HEK293 (cell line): ENCODE measurements around the gene RACK1.

Experiments
- EGR2 ChIP-seq: fragments of 450-650 bp; formaldehyde crosslinking; IDR thresholded peaks from 2 replicates; pipeline ENCODE4 v1.5.1; 2016; ENCODE audit warnings: low read depth, missing biosample characterization, missing genetic modification characterization
- GLIS2 ChIP-seq: fragments of 450-650 bp; formaldehyde crosslinking; IDR thresholded peaks from 2 replicates; pipeline ENCODE4 v1.5.1; 2016; ENCODE audit warnings: missing biosample characterization, missing genetic modification characterization
- OVOL3 ChIP-seq: fragments of 450-650 bp; formaldehyde crosslinking; IDR thresholded peaks from 2 replicates; pipeline ENCODE4 v1.5.1; 2016; ENCODE audit warnings: missing biosample characterization, missing genetic modification characterization
- PRDM10 ChIP-seq: fragments of 450-650 bp; formaldehyde crosslinking; IDR thresholded peaks from 2 replicates; pipeline ENCODE4 v1.5.1; 2016; ENCODE audit warnings: missing biosample characterization, missing genetic modification characterization
- ZBTB17 ChIP-seq: fragments of 450-650 bp; formaldehyde crosslinking; IDR thresholded peaks from 2 replicates; pipeline ENCODE4 v1.5.1; 2016; ENCODE audit warnings: missing biosample characterization, missing genetic modification characterization
- ZBTB48 ChIP-seq: fragments of 450-650 bp; formaldehyde crosslinking; IDR thresholded peaks from 2 replicates; pipeline ENCODE4 v1.5.1; 2016; ENCODE audit warnings: missing biosample characterization, missing genetic modification characterization
- ZNF10 ChIP-seq: fragments of 450-650 bp; formaldehyde crosslinking; IDR thresholded peaks from 2 replicates; pipeline ENCODE4 v1.5.1; 2017; ENCODE audit warnings: missing biosample characterization, missing genetic modification characterization
- ZNF214 ChIP-seq: fragments of 450-650 bp; formaldehyde crosslinking; IDR thresholded peaks from 2 replicates; pipeline ENCODE4 v1.5.1; 2017; ENCODE audit warnings: missing biosample characterization, mild to moderate bottlenecking, missing genetic modification characterization, borderline replicate concordance
- ZNF223 ChIP-seq: fragments of 450-650 bp; formaldehyde crosslinking; IDR thresholded peaks from 2 replicates; pipeline ENCODE4 v1.5.1; 2016; ENCODE audit warnings: missing biosample characterization, missing genetic modification characterization
- ZNF239 ChIP-seq: fragments of 450-650 bp; formaldehyde crosslinking; IDR thresholded peaks from 2 replicates; pipeline ENCODE4 v1.5.1; 2016; ENCODE audit warnings: missing biosample characterization, missing genetic modification characterization
- ZNF341 ChIP-seq: fragments of 450-650 bp; formaldehyde crosslinking; IDR thresholded peaks from 2 replicates; pipeline ENCODE4; 2016; ENCODE audit warnings: low read depth, missing biosample characterization, missing genetic modification characterization
- ZNF514 ChIP-seq: fragments of 450-650 bp; formaldehyde crosslinking; IDR thresholded peaks from 2 replicates; pipeline ENCODE4 v1.5.1; 2016; ENCODE audit warnings: missing biosample characterization, missing genetic modification characterization
- ZNF580 ChIP-seq: fragments of 450-650 bp; formaldehyde crosslinking; IDR thresholded peaks from 2 replicates; pipeline ENCODE4 v1.5.1; 2016; ENCODE audit warnings: missing biosample characterization, missing genetic modification characterization
- ZNF639 ChIP-seq: fragments of 450-650 bp; formaldehyde crosslinking; IDR thresholded peaks from 2 replicates; pipeline ENCODE4 v1.5.1; 2016; ENCODE audit warnings: missing biosample characterization, missing genetic modification characterization
- ZNF660 ChIP-seq: fragments of 450-650 bp; IDR thresholded peaks from 2 replicates; pipeline ENCODE4 v1.5.1; 2018; ENCODE audit warnings: missing biosample characterization, mild to moderate bottlenecking, missing genetic modification characterization
- ZNF776 ChIP-seq: fragments of 450-650 bp; formaldehyde crosslinking; IDR thresholded peaks from 2 replicates; pipeline ENCODE4 v1.5.0; 2017; ENCODE audit warnings: missing biosample characterization, missing genetic modification characterization, borderline replicate concordance
- ZNF777 ChIP-seq: fragments of 450-650 bp; formaldehyde crosslinking; IDR thresholded peaks from 2 replicates; pipeline ENCODE4 v1.5.1; 2017; ENCODE audit warnings: missing biosample characterization, missing genetic modification characterization, borderline replicate concordance
- ZNF792 ChIP-seq: fragments of 450-650 bp; formaldehyde crosslinking; IDR thresholded peaks from 2 replicates; pipeline ENCODE4 v1.5.1; 2016; ENCODE audit warnings: missing biosample characterization, missing genetic modification characterization
- ZNF843 ChIP-seq: fragments of 450-650 bp; formaldehyde crosslinking; IDR thresholded peaks from 2 replicates; pipeline ENCODE4 v1.5.1; 2016; ENCODE audit warnings: missing biosample characterization, missing genetic modification characterization
- ZSCAN23 ChIP-seq: fragments of 450-650 bp; formaldehyde crosslinking; IDR thresholded peaks from 2 replicates; pipeline ENCODE4 v1.5.1; 2016; ENCODE audit warnings: missing biosample characterization, missing genetic modification characterization
- ZSCAN4 ChIP-seq: fragments of 450-650 bp; formaldehyde crosslinking; IDR thresholded peaks from 2 replicates; pipeline ENCODE4 v1.5.1; 2017; ENCODE audit warnings: missing biosample characterization, missing genetic modification characterization
- ZXDB ChIP-seq: fragments of 450-650 bp; formaldehyde crosslinking; IDR thresholded peaks from 2 replicates; pipeline ENCODE4 v1.5.1; 2016; ENCODE audit warnings: missing biosample characterization, missing genetic modification characterization
- TF ChIP-seq, protein P1 (sequence below): fragments of 450-650 bp; formaldehyde crosslinking; IDR thresholded peaks from 2 replicates; pipeline ENCODE4 v1.5.1; 2017; ENCODE audit warnings: missing biosample characterization, missing genetic modification characterization
- TF ChIP-seq, protein P2 (sequence below): fragments of 450-650 bp; formaldehyde crosslinking; IDR thresholded peaks from 2 replicates; pipeline ENCODE4 v1.5.1; 2016; ENCODE audit warnings: missing biosample characterization, missing genetic modification characterization
- TF ChIP-seq, protein P3 (sequence below): fragments of 450-650 bp; formaldehyde crosslinking; optimal IDR thresholded peaks from 2 replicates; pipeline ENCODE3; 2016; ENCODE audit warnings: missing biosample characterization, mild to moderate bottlenecking, missing genetic modification characterization
- TF ChIP-seq, protein P4 (sequence below): fragments of 450-650 bp; formaldehyde crosslinking; IDR thresholded peaks from 2 replicates; pipeline ENCODE4 v1.5.1; 2016; ENCODE audit warnings: missing biosample characterization, missing genetic modification characterization

Gene RACK1

GRCh38 chr5:181204113-181204825 lies 39.4 kb downstream of the RACK1 start (continued):
- TF ChIP-seq ZSCAN23 (tag by site-specific recombination) (0 out of 2 replicates have a peak, but pooled peaks have one; percentile 29), OVOL3 (tag by site-specific recombination) (no peak), ZNF223 (tag by site-specific recombination) (no peak), ZNF776 (no peak), ZNF214 (tag by site-specific recombination) (no peak), ZBTB48 (tag by site-specific recombination) (no peak), ZNF660 (tag by site-specific recombination) (peak; percentile 3; the same call in 1 of the 2 replicates), GLIS2 (tag by site-specific recombination) (peak; percentile 72), ZNF639 (0 out of 2 replicates have a peak, but pooled peaks have one; percentile 34), ZSCAN4 (tag by site-specific recombination) (no peak), ZNF10 (tag by site-specific recombination) (no peak), ZNF792 (no peak), PRDM10 (tag by site-specific recombination) (peak; percentile 42; the same call in 1 of the 2 replicates), ZNF239 (tag by site-specific recombination) (no peak), ZXDB (tag by site-specific recombination) (0 out of 2 replicates have a peak, but pooled peaks have one; percentile 75), ZBTB17 (tag by site-specific recombination) (peak; percentile 81), ZNF843 (no peak), ZNF514 (tag by site-specific recombination) (no peak), ZNF341 (tag by site-specific recombination) (peak; percentile 98), ZNF580 (tag by site-specific recombination) (no peak), EGR2 (no peak), ZNF777 (peak; percentile 47; the same call in 1 of the 2 replicates)
- TF ChIP-seq, protein P1, sequence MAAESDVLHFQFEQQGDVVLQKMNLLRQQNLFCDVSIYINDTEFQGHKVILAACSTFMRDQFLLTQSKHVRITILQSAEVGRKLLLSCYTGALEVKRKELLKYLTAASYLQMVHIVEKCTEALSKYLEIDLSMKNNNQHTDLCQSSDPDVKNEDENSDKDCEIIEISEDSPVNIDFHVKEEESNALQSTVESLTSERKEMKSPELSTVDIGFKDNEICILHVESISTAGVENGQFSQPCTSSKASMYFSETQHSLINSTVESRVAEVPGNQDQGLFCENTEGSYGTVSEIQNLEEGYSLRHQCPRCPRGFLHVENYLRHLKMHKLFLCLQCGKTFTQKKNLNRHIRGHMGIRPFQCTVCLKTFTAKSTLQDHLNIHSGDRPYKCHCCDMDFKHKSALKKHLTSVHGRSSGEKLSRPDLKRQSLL (tag by site-specific recombination) = peak; percentile 44; the same call in 1 of the 2 replicates
- TF ChIP-seq, protein P2, sequence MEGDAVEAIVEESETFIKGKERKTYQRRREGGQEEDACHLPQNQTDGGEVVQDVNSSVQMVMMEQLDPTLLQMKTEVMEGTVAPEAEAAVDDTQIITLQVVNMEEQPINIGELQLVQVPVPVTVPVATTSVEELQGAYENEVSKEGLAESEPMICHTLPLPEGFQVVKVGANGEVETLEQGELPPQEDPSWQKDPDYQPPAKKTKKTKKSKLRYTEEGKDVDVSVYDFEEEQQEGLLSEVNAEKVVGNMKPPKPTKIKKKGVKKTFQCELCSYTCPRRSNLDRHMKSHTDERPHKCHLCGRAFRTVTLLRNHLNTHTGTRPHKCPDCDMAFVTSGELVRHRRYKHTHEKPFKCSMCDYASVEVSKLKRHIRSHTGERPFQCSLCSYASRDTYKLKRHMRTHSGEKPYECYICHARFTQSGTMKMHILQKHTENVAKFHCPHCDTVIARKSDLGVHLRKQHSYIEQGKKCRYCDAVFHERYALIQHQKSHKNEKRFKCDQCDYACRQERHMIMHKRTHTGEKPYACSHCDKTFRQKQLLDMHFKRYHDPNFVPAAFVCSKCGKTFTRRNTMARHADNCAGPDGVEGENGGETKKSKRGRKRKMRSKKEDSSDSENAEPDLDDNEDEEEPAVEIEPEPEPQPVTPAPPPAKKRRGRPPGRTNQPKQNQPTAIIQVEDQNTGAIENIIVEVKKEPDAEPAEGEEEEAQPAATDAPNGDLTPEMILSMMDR (tag by site-specific recombination) = peak; percentile 55
- TF ChIP-seq, protein P3, sequence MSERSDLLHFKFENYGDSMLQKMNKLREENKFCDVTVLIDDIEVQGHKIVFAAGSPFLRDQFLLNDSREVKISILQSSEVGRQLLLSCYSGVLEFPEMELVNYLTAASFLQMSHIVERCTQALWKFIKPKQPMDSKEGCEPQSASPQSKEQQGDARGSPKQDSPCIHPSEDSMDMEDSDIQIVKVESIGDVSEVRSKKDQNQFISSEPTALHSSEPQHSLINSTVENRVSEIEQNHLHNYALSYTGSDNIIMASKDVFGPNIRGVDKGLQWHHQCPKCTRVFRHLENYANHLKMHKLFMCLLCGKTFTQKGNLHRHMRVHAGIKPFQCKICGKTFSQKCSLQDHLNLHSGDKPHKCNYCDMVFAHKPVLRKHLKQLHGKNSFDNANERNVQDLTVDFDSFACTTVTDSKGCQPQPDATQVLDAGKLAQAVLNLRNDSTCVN (tag by site-specific recombination) = peak; percentile 78
- TF ChIP-seq, protein P4, sequence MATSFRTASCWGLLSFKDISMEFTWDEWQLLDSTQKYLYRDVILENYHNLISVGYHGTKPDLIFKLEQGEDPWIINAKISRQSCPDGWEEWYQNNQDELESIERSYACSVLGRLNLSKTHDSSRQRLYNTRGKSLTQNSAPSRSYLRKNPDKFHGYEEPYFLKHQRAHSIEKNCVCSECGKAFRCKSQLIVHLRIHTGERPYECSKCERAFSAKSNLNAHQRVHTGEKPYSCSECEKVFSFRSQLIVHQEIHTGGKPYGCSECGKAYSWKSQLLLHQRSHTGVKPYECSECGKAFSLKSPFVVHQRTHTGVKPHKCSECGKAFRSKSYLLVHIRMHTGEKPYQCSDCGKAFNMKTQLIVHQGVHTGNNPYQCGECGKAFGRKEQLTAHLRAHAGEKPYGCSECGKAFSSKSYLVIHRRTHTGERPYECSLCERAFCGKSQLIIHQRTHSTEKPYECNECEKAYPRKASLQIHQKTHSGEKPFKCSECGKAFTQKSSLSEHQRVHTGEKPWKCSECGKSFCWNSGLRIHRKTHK (tag by site-specific recombination) = no peak
